IMR-90 (cell line): ENCODE results near the gene PLCB3. TPM values are rescaled to one million over a fixed set of nuclear protein-coding genes. Genes with fewer than 3 reads are reported as not detected.

Experiments
- ATAC-seq: fragments of 200-7000 bp; cut with Tn5 transposase; 2 replicates; pipeline ENCODE4 v1.9.1; 2020; ENCODE audit warnings: low read depth, mild to moderate bottlenecking, moderate library complexity
- BruUV-seq: library from RNA; stranded (reverse); fragments of 400-500 nt; replicated peaks from 2 replicates; lab custom pipeline; 2021; lab: Mats Ljungman, UMichigan
- CTCF ChIA-PET: fragments of 300-600 bp; formaldehyde crosslinking; extraction: SDS; loops from one replicate; lab custom pipeline; 2021; ENCODE audit warnings: antibody characterized with exemption; lab: Yijun Ruan, JAX
- POLR2A ChIA-PET: fragments of 300-600 bp; sonication (Branson Sonifier 250); formaldehyde crosslinking; loops from one replicate; lab custom pipeline; 2022; ENCODE audit warnings: antibody characterized with exemption; ENCODE audit not compliant: unreplicated experiment; lab: Charles Lee
- DNase-seq: peaks from one replicate; pipeline ENCODE4 v3.0.0; 2013
- H2AFZ ChIP-seq: replicated peaks from 2 replicates; pipeline ENCODE3; 2013; ENCODE audit warnings: low read length, mild to moderate bottlenecking; ENCODE audit not compliant: poor library complexity
- H2AK5ac ChIP-seq: 2 replicates; pipeline ENCODE4 v1.6.1; 2013; ENCODE audit warnings: low read depth, low read length, inconsistent platforms
- H2AK9ac ChIP-seq: replicated peaks from 2 replicates; pipeline ENCODE3; 2013; ENCODE audit warnings: mild to moderate bottlenecking, low read depth, low read length, moderate library complexity; ENCODE audit not compliant: poor library complexity
- H2BK120ac ChIP-seq: 2 replicates; pipeline ENCODE4 v1.6.1; 2013; ENCODE audit warnings: low read depth, low read length, inconsistent platforms
- H2BK15ac ChIP-seq: 3 replicates; pipeline ENCODE4 v1.6.1; 2013; ENCODE audit warnings: low read depth, low read length, inconsistent platforms
- H2BK20ac ChIP-seq: 2 replicates; pipeline ENCODE4 v1.6.1; 2013; ENCODE audit warnings: low read depth, mild to moderate bottlenecking, inconsistent platforms, low read length, moderate library complexity
- H2BK5ac ChIP-seq: 2 replicates; pipeline ENCODE4 v1.6.1; 2013; ENCODE audit warnings: mild to moderate bottlenecking, low read depth, low read length, inconsistent platforms; ENCODE audit not compliant: poor library complexity, severe bottlenecking
- H3K14ac ChIP-seq: replicated peaks from 2 replicates; pipeline ENCODE4 v1.6.1; 2013; ENCODE audit warnings: low read depth, low read length, inconsistent platforms
- H3K18ac ChIP-seq: 2 replicates; pipeline ENCODE4 v1.6.1; 2013; ENCODE audit warnings: low read depth, low read length, control low read depth
- H3K23ac ChIP-seq: 2 replicates; pipeline ENCODE4 v1.6.1; 2013; ENCODE audit warnings: low read depth, low read length, inconsistent platforms
- H3K27ac ChIP-seq: 2 replicates; pipeline ENCODE4 v1.5.1; 2013; ENCODE audit warnings: mild to moderate bottlenecking, control low read depth, low read length; ENCODE audit not compliant: insufficient read depth
- H3K27me3 ChIP-seq: 2 replicates; pipeline ENCODE4 v1.6.1; 2013; ENCODE audit warnings: low read length; ENCODE audit not compliant: control insufficient read depth, insufficient read depth
- H3K36me3 ChIP-seq: 2 replicates; pipeline ENCODE4 v1.6.1; 2013; ENCODE audit warnings: low read length, mixed read lengths; ENCODE audit not compliant: control insufficient read depth, insufficient read depth
- H3K4ac ChIP-seq: 2 replicates; pipeline ENCODE4 v1.6.1; 2013; ENCODE audit warnings: low read depth, low read length, inconsistent platforms
- H3K4me1 ChIP-seq: 2 replicates; pipeline ENCODE4 v1.6.1; 2013; ENCODE audit warnings: low read length, mixed read lengths; ENCODE audit not compliant: control insufficient read depth, insufficient read depth
- H3K4me2 ChIP-seq: 2 replicates; pipeline ENCODE4 v1.6.1; 2013; ENCODE audit warnings: low read depth, mild to moderate bottlenecking, control low read depth, low read length, moderate library complexity
- H3K4me3 ChIP-seq: 2 replicates; pipeline ENCODE4 v1.5.1; 2013; ENCODE audit warnings: low read depth, mild to moderate bottlenecking, control low read depth, low read length, moderate library complexity; ENCODE audit not compliant: insufficient read depth
- H3K56ac ChIP-seq: 2 replicates; pipeline ENCODE4 v1.6.1; 2013; ENCODE audit warnings: low read length, inconsistent platforms; ENCODE audit not compliant: insufficient read depth; ENCODE audit errors: extremely low read depth
- H3K79me1 ChIP-seq, 2 experiments: 2 replicates each; pipeline ENCODE4 v1.6.1; 2013; ENCODE audit warnings: low read length in 2 of 2, inconsistent platforms in 1 of 2, low read depth in 1 of 2
- H3K9ac ChIP-seq: 2 replicates; pipeline ENCODE4 v1.6.1; 2013; ENCODE audit warnings: low read depth, low read length, control low read depth
- H3K9me1 ChIP-seq: 2 replicates; pipeline ENCODE4 v1.6.1; 2013; ENCODE audit warnings: low read length, inconsistent platforms; ENCODE audit not compliant: insufficient read depth
- H3K9me3 ChIP-seq: 2 replicates; pipeline ENCODE4 v1.6.1; 2013; ENCODE audit warnings: low read length; ENCODE audit not compliant: control insufficient read depth, insufficient read depth
- H4K20me1 ChIP-seq: 2 replicates; pipeline ENCODE4 v1.6.1; 2013; ENCODE audit warnings: low read length, inconsistent platforms; ENCODE audit not compliant: insufficient read depth
- H4K5ac ChIP-seq: 2 replicates; pipeline ENCODE4 v1.6.1; 2013; ENCODE audit warnings: mild to moderate bottlenecking, low read depth, low read length, control low read depth
- H4K8ac ChIP-seq, 2 experiments: 2 replicates each; pipeline ENCODE4 v1.6.1; 2013; ENCODE audit warnings: low read depth in 2 of 2, low read length in 2 of 2, control low read depth in 1 of 2, inconsistent platforms in 1 of 2
- H4K91ac ChIP-seq: 2 replicates; pipeline ENCODE4 v1.6.1; 2013; ENCODE audit warnings: low read depth, low read length, inconsistent platforms; ENCODE audit not compliant: insufficient read depth
- BHLHE40 ChIP-seq: fragments of 150-350 bp; IDR thresholded peaks from 2 replicates; pipeline ENCODE4 v1.6.1; 2016; ENCODE audit warnings: mild to moderate bottlenecking, low read depth, low read length
- MAFK ChIP-seq: IDR thresholded peaks from 2 replicates; pipeline ENCODE4 v1.6.1; 2012; ENCODE audit warnings: low read depth, low read length, improper control_type of control experiment
- SMC3 ChIP-seq: fragments of 150-350 bp; IDR thresholded peaks from 2 replicates; pipeline ENCODE4 v1.6.1; 2016; ENCODE audit warnings: low read depth, mild to moderate bottlenecking, antibody characterized with exemption, low read length, moderate library complexity
- WGBS, 2 experiments: methylation state at CpG; one replicate each; pipeline versions ENCODE4 v1.1.5 to v1.1.7; 2013; ENCODE audit warnings: missing lambda C conversion rate in 2 of 2; ENCODE audit not compliant: insufficient read length in 1 of 2; ENCODE audit errors: extremely low coverage in 2 of 2; 5-methylcytosine and 5-hydroxymethylcytosine counted together
- dilution Hi-C: fragments of 300-500 bp; cut with HindIII; formaldehyde crosslinking; loops from one replicate; pipeline ENCODE4 v1.14.3; 2018; ENCODE audit warnings: low sequenced_read_pairs; ENCODE audit not compliant: unreplicated experiment
- in situ Hi-C: fragments of 300-500 bp; cut with MboI; formaldehyde crosslinking; loops from 3 replicates; pipeline ENCODE4 v1.14.3; 2019; ENCODE audit warnings: low sequenced_read_pairs, inconsistent platforms, mixed read lengths
- intact Hi-C: fragments of 100-400 bp; cut with micrococcal nuclease; formaldehyde crosslinking; loops from 2 replicates; pipeline ENCODE4 v1.10.0; 2022
- polyA plus RNA-seq, 3 experiments: library from polyadenylated mRNA; depleted of rRNA; stranded (reverse); fragments of >200 nt; gene quantifications; 2 replicates each; pipeline ENCODE4 v1.2.3, GENCODE V29; 2012; ENCODE audit warnings: low replicate concordance in 1 of 3
- total RNA-seq: library from RNA; depleted of rRNA; stranded (reverse); fragments of >200 nt; gene quantifications from 2 replicates; pipeline ENCODE4 v1.2.3, GENCODE V29; 2012

PLCB3 gene
- total and polyA plus RNA-seq, 2 of the 4 experiments (the other 2 are of a cell fraction), result 23.9 to 24.9 TPM

GRCh38 chr11:64260147-64260708, 8.9 kb downstream of the PLCB3 start:
- no peak for TF ChIP-seq SMC3
- no peak for TF ChIP-seq MAFK
- no peak for TF ChIP-seq BHLHE40
- CTCF ChIA-PET, result interaction anchor here (0.6 kb wide), 2 partner anchors 8 to 351 kb away, joined by 3 read pairs; no protein-coding TSS in a partner anchor

More at GRCh38 chr11:64260147-64260708, 8.9 kb downstream of the PLCB3 start:
- Histone ChIP-seq H3K79me1 (peaks cover 7 to 45% of the 10 kb centered on the region in 2 experiments; a peak in 2 of 4 replicates), H3K9me3 (no peaks in the 10 kb centered on the region), H4K20me1 (no peaks in the 10 kb centered on the region), H2AK5ac (no peak overlapping the region), H2AK9ac (peak overlapping the region; percentile 0), H3K9me1 (0 out of 2 replicates have a peak, but pooled peaks cover 5% of the 10 kb centered on the region), H2BK20ac (no peak overlapping the region), H3K56ac (no peak overlapping the region), H2BK120ac (no peak overlapping the region), H3K27ac (no peak overlapping the region), H3K4me1 (peaks cover 9% of the 10 kb centered on the region), H2BK5ac (no peak overlapping the region), H3K4me2 (no peak overlapping the region), H3K14ac (no peak overlapping the region), H3K27me3 (no peaks in the 10 kb centered on the region), H2AFZ (no peak overlapping the region), H3K4me3 (no peak overlapping the region), H4K8ac (no peak overlapping the region), H3K9ac (no peak overlapping the region), H3K36me3 (peaks cover 62% of the 10 kb centered on the region), H3K23ac (no peak overlapping the region), H3K4ac (no peak overlapping the region), H4K5ac (no peak overlapping the region), H4K91ac (no peak overlapping the region), H3K18ac (no peak overlapping the region), H2BK15ac (no peak overlapping the region)
- no peak for DNase-seq
- no TSS peak for BruUV-seq
- in situ Hi-C loops, result no loop called here
- dilution Hi-C loops, result no loop called here
- ATAC-seq, result no peak
- POLR2A ChIA-PET, result no interaction called here
- intact Hi-C loops, result no loop called here
- 100% methylated on average over 3 of the region's 6 CpGs; no CpG with 5 or more reads in 1 of the 2 experiments for WGBS, 2 experiments
